Naive thymus-derived CD4-positive, alpha-beta T cell (primary cell): Measurements from ENCODE around the gene MRPS27. TPM values are rescaled to one million over a fixed set of nuclear protein-coding genes. Genes with fewer than 3 reads are reported as not detected.
A peak's percentile ranks its signal among the peaks of the same experiment; 100 is the strongest.
"Not testable (repeated sequence)": the region's sequence is repeated elsewhere in the genome, so short reads cannot be mapped to it uniquely, and the experiment has no call there.

ENCODE experiments used
- ATAC-seq: fragments of 150-1000 bp; cut with Tn5 transposase; 2 replicates; pipeline ENCODE4 v1.10.0; 2021; ENCODE audit warnings: mild to moderate bottlenecking, moderate library complexity
- CTCF ChIA-PET: fragments of 350-600 bp; sonication (Branson Sonifier 250); formaldehyde crosslinking; loops from one replicate; lab custom pipeline; 2021; ENCODE audit warnings: antibody characterized with exemption; lab: Charles Lee
- POLR2A ChIA-PET: fragments of 350-600 bp; sonication (Branson Sonifier 250); formaldehyde crosslinking; loops from one replicate; lab custom pipeline; 2021; ENCODE audit warnings: antibody characterized with exemption, inconsistent platforms; lab: Charles Lee
- DNase-seq, 9 donors: peaks; one replicate each; pipeline versions ENCODE4 v3.0.0 to v3.0.0-alpha.2; 2020 to 2022; ENCODE audit warnings: mixed read lengths in 1 of 9
- H3K27ac ChIP-seq: one replicate; pipeline ENCODE4 v1.7.0; 2013; ENCODE audit warnings: mild to moderate bottlenecking, low read depth, low read length, moderate library complexity
- H3K27me3 ChIP-seq, 2 donors: one replicate each; pipeline ENCODE4 v1.7.0; 2013; ENCODE audit warnings: low read length in 2 of 2, mild to moderate bottlenecking in 2 of 2, moderate library complexity in 2 of 2; ENCODE audit not compliant: control insufficient read depth in 2 of 2, insufficient read depth in 2 of 2
- H3K36me3 ChIP-seq, 3 experiments: 1 replicate in 2 of 3; 2 replicates in 1 of 3; pipeline ENCODE4 v1.7.0; 2013; ENCODE audit warnings: low read length in 3 of 3, mild to moderate bottlenecking in 3 of 3, moderate library complexity in 1 of 3; ENCODE audit not compliant: insufficient read depth in 3 of 3, control insufficient read depth in 2 of 3
- H3K4me1 ChIP-seq, 2 donors: one replicate each; pipeline ENCODE4 v1.7.0; 2013; ENCODE audit warnings: low read length in 2 of 2, mild to moderate bottlenecking in 2 of 2, moderate library complexity in 1 of 2; ENCODE audit not compliant: control insufficient read depth in 2 of 2, insufficient read depth in 2 of 2
- H3K4me3 ChIP-seq: 2 replicates; pipeline ENCODE4 v1.7.0; 2013; ENCODE audit warnings: mild to moderate bottlenecking, low read length
- H3K9me3 ChIP-seq, 3 experiments: 1 replicate in 2 of 3; 2 replicates in 1 of 3; pipeline ENCODE4 v1.7.0; 2013; ENCODE audit warnings: low read length in 3 of 3; ENCODE audit not compliant: control insufficient read depth in 2 of 3
- H3K27ac Mint-ChIP-seq, 9 donors: one replicate each; pipeline ENCODE4 v1.8.0; 2020 to 2022; ENCODE audit warnings: mixed read lengths in 9 of 9, mild to moderate bottlenecking in 8 of 9, moderate library complexity in 5 of 9, inconsistent platforms in 2 of 9
- H3K27me3 Mint-ChIP-seq, 5 donors: one replicate each; pipeline ENCODE4 v1.8.0; 2021 to 2022; ENCODE audit warnings: mixed read lengths in 5 of 5, mild to moderate bottlenecking in 1 of 5
- H3K36me3 Mint-ChIP-seq, 5 donors: one replicate each; pipeline ENCODE4 v1.8.0; 2020 to 2022; ENCODE audit warnings: mixed read lengths in 5 of 5, mild to moderate bottlenecking in 3 of 5, inconsistent platforms in 1 of 5
- H3K4me1 Mint-ChIP-seq, 7 donors: one replicate each; pipeline ENCODE4 v1.8.0; 2020 to 2022; ENCODE audit warnings: mixed read lengths in 7 of 7, mild to moderate bottlenecking in 3 of 7, inconsistent platforms in 1 of 7
- H3K4me3 Mint-ChIP-seq, 10 donors: one replicate each; pipeline ENCODE4 v1.8.0; 2020 to 2022; ENCODE audit warnings: mild to moderate bottlenecking in 10 of 10, mixed read lengths in 10 of 10, moderate library complexity in 6 of 10, inconsistent platforms in 2 of 10
- H3K9me3 Mint-ChIP-seq, 11 donors: one replicate each; pipeline ENCODE4 v1.8.0; 2020 to 2022; ENCODE audit warnings: mixed read lengths in 11 of 11, mild to moderate bottlenecking in 4 of 11, inconsistent platforms in 1 of 11, moderate library complexity in 1 of 11
- intact Hi-C, 2 donors: fragments of 100-400 bp; cut with micrococcal nuclease; formaldehyde crosslinking; loops; one replicate each; pipeline ENCODE4 v1.15.1; 2023
- polyA plus RNA-seq, 2 donors: library from polyadenylated mRNA; unstranded; fragments of 300-500 nt; fragmentation: Illumina TruSeq; gene quantifications; one replicate each; pipeline ENCODE4 v1.2.3, GENCODE V29; 2021
- total RNA-seq, 6 experiments: library from RNA in 5 of 6; stranded (reverse) in 5 of 6; gene quantifications; 1 replicate in 5 of 6; 2 replicates in 1 of 6; pipeline ENCODE4 v1.2.3 and lab custom pipeline; 2021 to 2026

Gene MRPS27
- total and polyA plus RNA-seq, 7 experiments from 2014 or later = 35.2 to 54.0 (median 39.5) TPM

- CTCF ChIA-PET = interaction anchor here (1.1 kb wide), 1 partner anchor 163 kb away, joined by 3 read pairs; no protein-coding TSS in a partner anchor
- Mint-ChIP-seq H3K36me3 (peaks cover 4 to 14% (median 11%) of the 10 kb centered on the region in 5 donors), H3K9me3 (no peaks in the 10 kb centered on the region), H3K4me1 (peaks cover 19 to 53% (median 41%) of the 10 kb centered on the region in 7 donors), H3K27ac (peak overlapping the region in 4 of 9 donors; percentile 2 to 37 (median 28)), H3K27me3 (no peaks in the 10 kb centered on the region), H3K4me3 (no peak overlapping the region)
- no peak overlapping the region for H3K27ac ChIP-seq
- H3K4me1 ChIP-seq = peaks cover 3 to 12% of the 10 kb centered on the region in 2 donors
- ATAC-seq = no peak
- intact Hi-C loops = loop anchor here (5.0 to 10.0 kb wide), 8 partner anchors 512 to 1262 kb away; partner anchors contain the start of genes MCCC2 (in 2 of the 2), ANKRA2 (in 1 of the 2), BDP1 (in 1 of the 2) and BTF3 (in 1 of the 2)
- H3K27me3 ChIP-seq = no peaks in the 10 kb centered on the region
- no peaks in the 10 kb centered on the region for H3K9me3 ChIP-seq
- H3K4me3 ChIP-seq = no peak overlapping the region
- H3K36me3 ChIP-seq = peaks cover 0 to 14% (median 0%) of the 10 kb centered on the region in 3 experiments
- no peak for DNase-seq
- POLR2A ChIA-PET = interaction anchor here (1.8 kb wide), 1 partner anchor 15 kb away, joined by 8 read pairs; the partner anchor contains the start of genes MRPS27 and PTCD2
Observed at GRCh38 chr5:72305194-72306142, 14.6 kb downstream of the MRPS27 start.

GRCh38 chr5:72302171-72302570, 17.9 kb downstream of the MRPS27 start:
- H3K27ac ChIP-seq = no peak overlapping the region
- ATAC-seq = no peak
- H3K4me1 Mint-ChIP-seq = peaks cover 26 to 53% (median 42%) of the 10 kb centered on the region in 7 donors
- ChIA-PET CTCF (interaction anchor here (1.2 kb wide), 1 partner anchor 19 kb away, joined by 9 read pairs; no protein-coding TSS in a partner anchor), POLR2A (no interaction called here)
- H3K9me3 ChIP-seq = no peaks in the 10 kb centered on the region
- peaks cover 0 to 6% (median 0%) of the 10 kb centered on the region in 3 experiments for H3K36me3 ChIP-seq
- DNase-seq = no peak
- H3K4me1 ChIP-seq = peaks cover 1 to 4% of the 10 kb centered on the region in 2 donors
- no peak overlapping the region for H3K4me3 Mint-ChIP-seq
- no peaks in the 10 kb centered on the region for H3K27me3 ChIP-seq
- no peak overlapping the region for H3K27ac Mint-ChIP-seq
- H3K4me3 ChIP-seq = no peak overlapping the region
- no peaks in the 10 kb centered on the region for H3K27me3 Mint-ChIP-seq
- H3K36me3 Mint-ChIP-seq = peaks cover 7 to 30% (median 21%) of the 10 kb centered on the region in 5 donors
- intact Hi-C loops = loop anchor here in 1 of 2 donors (10.0 kb wide), 1 partner anchor 537 kb away; no protein-coding TSS in a partner anchor
- no peaks in the 10 kb centered on the region for H3K9me3 Mint-ChIP-seq

GRCh38 chr5:72301557-72301956, 18.5 kb downstream of the MRPS27 start:
- ChIA-PET POLR2A (no interaction called here), CTCF (no interaction called here)
- peaks cover 0 to 6% (median 0%) of the 10 kb centered on the region in 3 experiments for H3K36me3 ChIP-seq
- no peak overlapping the region for H3K27ac ChIP-seq
- intact Hi-C loops = loop anchor here in 1 of 2 donors (10.0 kb wide), 1 partner anchor 537 kb away; no protein-coding TSS in a partner anchor
- no peaks in the 10 kb centered on the region for H3K9me3 Mint-ChIP-seq
- no peaks in the 10 kb centered on the region for H3K27me3 Mint-ChIP-seq
- no peak overlapping the region for H3K4me3 Mint-ChIP-seq
- H3K36me3 Mint-ChIP-seq = peaks cover 7 to 36% (median 21%) of the 10 kb centered on the region in 5 donors
- no peak overlapping the region for H3K4me3 ChIP-seq
- H3K27ac Mint-ChIP-seq = no peak overlapping the region
- no peaks in the 10 kb centered on the region for H3K27me3 ChIP-seq
- H3K9me3 ChIP-seq = no peaks in the 10 kb centered on the region
- ATAC-seq (no peak), DNase-seq (no peak)
- peaks cover 25 to 53% (median 41%) of the 10 kb centered on the region in 7 donors for H3K4me1 Mint-ChIP-seq
- peaks cover 0 to 4% of the 10 kb centered on the region in 2 donors for H3K4me1 ChIP-seq

- Histone ChIP-seq H3K27me3 (no peaks in the 10 kb centered on the region), H3K36me3 (peaks cover 0 to 9% (median 0%) of the 10 kb centered on the region in 3 experiments), H3K4me3 (no peak overlapping the region), H3K27ac (no peak overlapping the region), H3K9me3 (no peaks in the 10 kb centered on the region), H3K4me1 (peaks cover 0 to 4% of the 10 kb centered on the region in 2 donors)
- ATAC-seq (no peak), DNase-seq (no peak)
- POLR2A ChIA-PET = no interaction called here
- no peak overlapping the region for H3K4me3 Mint-ChIP-seq
- no peaks in the 10 kb centered on the region for H3K27me3 Mint-ChIP-seq
- H3K4me1 Mint-ChIP-seq = peaks cover 25 to 52% (median 40%) of the 10 kb centered on the region in 7 donors
- H3K36me3 Mint-ChIP-seq = peaks cover 11 to 41% (median 22%) of the 10 kb centered on the region in 5 donors
- no peak overlapping the region for H3K27ac Mint-ChIP-seq
- CTCF ChIA-PET = interaction anchor here (0.6 to 1.4 kb wide), 2 partner anchors 7 to 20 kb away, joined by 3 to 4 read pairs; no protein-coding TSS in a partner anchor
- no peaks in the 10 kb centered on the region for H3K9me3 Mint-ChIP-seq
- intact Hi-C loops = loop anchor here in 1 of 2 donors (10.0 kb wide), 1 partner anchor 536 kb away; no protein-coding TSS in a partner anchor
Observed at GRCh38 chr5:72300590-72301339, 19.3 kb downstream of the MRPS27 start.

- Mint-ChIP-seq H3K4me3 (no peak overlapping the region), H3K36me3 (peaks cover 11 to 53% (median 28%) of the 10 kb centered on the region in 5 donors), H3K9me3 (no peaks in the 10 kb centered on the region), H3K4me1 (peaks cover 16 to 39% (median 34%) of the 10 kb centered on the region in 7 donors), H3K27me3 (no peaks in the 10 kb centered on the region), H3K27ac (no peak overlapping the region)
- ATAC-seq (no peak), DNase-seq (no peak)
- Histone ChIP-seq H3K4me1 (peaks cover 0 to 4% of the 10 kb centered on the region in 2 donors), H3K36me3 (peaks cover 0 to 9% (median 4%) of the 10 kb centered on the region in 3 experiments), H3K4me3 (no peak overlapping the region), H3K27ac (no peak overlapping the region), H3K9me3 (no peaks in the 10 kb centered on the region), H3K27me3 (no peaks in the 10 kb centered on the region)
- ChIA-PET POLR2A (interaction anchor here (1.1 kb wide), 1 partner anchor 10 kb away, joined by 3 read pairs; no protein-coding TSS in a partner anchor), CTCF (no interaction called here)
- intact Hi-C loops = no loop called here
Observed at GRCh38 chr5:72298711-72299110, 21.3 kb downstream of the MRPS27 start.

GRCh38 chr5:72298136-72298535, 21.9 kb downstream of the MRPS27 start:
- H3K9me3 Mint-ChIP-seq, H3K27me3 ChIP-seq, DNase-seq, ATAC-seq, H3K27ac Mint-ChIP-seq, H3K36me3 ChIP-seq, H3K9me3 ChIP-seq, H3K27ac ChIP-seq, H3K4me3 ChIP-seq, intact Hi-C loops, H3K27me3 Mint-ChIP-seq, CTCF ChIA-PET, H3K4me1 ChIP-seq, POLR2A ChIA-PET: not testable (repeated sequence)
- H3K4me3 Mint-ChIP-seq = peak overlapping the region in 1 of 10 donors; percentile 33
- H3K4me1 Mint-ChIP-seq = peaks cover 16 to 35% (median 30%) of the 10 kb centered on the region in 7 donors
- peaks cover 12 to 53% (median 30%) of the 10 kb centered on the region in 5 donors for H3K36me3 Mint-ChIP-seq
